Lower lobe of right lung (tissue), 2 donors: ENCODE results near the gene KRT79. TPM values are rescaled to one million over a fixed set of nuclear protein-coding genes. Genes with fewer than 3 reads are reported as not detected.

Experiments
- ATAC-seq, 2 donors: fragments of 200-7000 bp; cut with Tn5 transposase; one replicate each; pipeline ENCODE4 v1.9.1; 2020 to 2022; ENCODE audit warnings: mild to moderate bottlenecking in 2 of 2, moderate library complexity in 2 of 2
- DNase-seq: peaks from one replicate; pipeline ENCODE4 v3.0.0-alpha.2; 2020
- H3K27ac ChIP-seq: fragments of 200-600 bp; one replicate; pipeline ENCODE4 v1.8.0; 2022
- H3K27me3 ChIP-seq: fragments of 200-600 bp; one replicate; pipeline ENCODE4 v1.8.0; 2022; ENCODE audit warnings: low read depth
- H3K36me3 ChIP-seq: fragments of 200-600 bp; one replicate; pipeline ENCODE4 v1.8.0; 2022; ENCODE audit warnings: mild to moderate bottlenecking
- H3K4me1 ChIP-seq: fragments of 200-600 bp; one replicate; pipeline ENCODE4 v1.8.0; 2022
- H3K4me3 ChIP-seq: fragments of 200-600 bp; one replicate; pipeline ENCODE4 v1.8.0; 2022; ENCODE audit warnings: mild to moderate bottlenecking
- H3K9me3 ChIP-seq: fragments of 200-600 bp; one replicate; pipeline ENCODE4 v1.8.0; 2022
- intact Hi-C: fragments of 100-400 bp; cut with DNase I; formaldehyde crosslinking; loops from one replicate; pipeline ENCODE4 v1.11.0; 2022
- total RNA-seq: library from RNA; stranded (reverse); fragmentation: NEBNext Ultra II Directional; extraction: Animal tissue kit (Norgen Biotek cat#: 25700); gene quantifications from one replicate; pipeline ENCODE4 v1.2.1, GENCODE V29; 2021
- TF ChIP-seq, protein P1 (sequence below): fragments of 200-600 bp; IDR thresholded peaks from one replicate; pipeline ENCODE4 v1.8.0; 2022; ENCODE audit warnings: antibody characterized with exemption, mild to moderate bottlenecking
- donor health status: DM: no; HTN: yes; CAD: no; lungs with severe emphysema.

The KRT79 gene
- total RNA-seq, 1 donor from 2014 or later = 3.9 TPM

- DNase-seq (no peak), ATAC-seq (no peak)
- no peaks in the 10 kb centered on the region for H3K36me3 ChIP-seq
- no peak overlapping the region for H3K27ac ChIP-seq
- H3K4me1 ChIP-seq = no peaks in the 10 kb centered on the region
- H3K4me3 ChIP-seq = no peak overlapping the region
- H3K27me3 ChIP-seq = peaks cover 36% of the 10 kb centered on the region
- TF ChIP-seq, protein P1, sequence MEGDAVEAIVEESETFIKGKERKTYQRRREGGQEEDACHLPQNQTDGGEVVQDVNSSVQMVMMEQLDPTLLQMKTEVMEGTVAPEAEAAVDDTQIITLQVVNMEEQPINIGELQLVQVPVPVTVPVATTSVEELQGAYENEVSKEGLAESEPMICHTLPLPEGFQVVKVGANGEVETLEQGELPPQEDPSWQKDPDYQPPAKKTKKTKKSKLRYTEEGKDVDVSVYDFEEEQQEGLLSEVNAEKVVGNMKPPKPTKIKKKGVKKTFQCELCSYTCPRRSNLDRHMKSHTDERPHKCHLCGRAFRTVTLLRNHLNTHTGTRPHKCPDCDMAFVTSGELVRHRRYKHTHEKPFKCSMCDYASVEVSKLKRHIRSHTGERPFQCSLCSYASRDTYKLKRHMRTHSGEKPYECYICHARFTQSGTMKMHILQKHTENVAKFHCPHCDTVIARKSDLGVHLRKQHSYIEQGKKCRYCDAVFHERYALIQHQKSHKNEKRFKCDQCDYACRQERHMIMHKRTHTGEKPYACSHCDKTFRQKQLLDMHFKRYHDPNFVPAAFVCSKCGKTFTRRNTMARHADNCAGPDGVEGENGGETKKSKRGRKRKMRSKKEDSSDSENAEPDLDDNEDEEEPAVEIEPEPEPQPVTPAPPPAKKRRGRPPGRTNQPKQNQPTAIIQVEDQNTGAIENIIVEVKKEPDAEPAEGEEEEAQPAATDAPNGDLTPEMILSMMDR = no peak
- no peaks in the 10 kb centered on the region for H3K9me3 ChIP-seq
- intact Hi-C loops = no loop called here
Observed at GRCh38 chr12:52782502-52782901, 51.6 kb downstream of the KRT79 start.

- H3K9me3 ChIP-seq = no peaks in the 10 kb centered on the region
- no peaks in the 10 kb centered on the region for H3K4me1 ChIP-seq
- DNase-seq = no peak
Observed at GRCh38 chr12:52781399-52782082, 52.6 kb downstream of the KRT79 start.

GRCh38 chr12:52779914-52780313 lies 54.2 kb downstream of the KRT79 start:
- no peaks in the 10 kb centered on the region for H3K36me3 ChIP-seq
- no peaks in the 10 kb centered on the region for H3K4me1 ChIP-seq
- TF ChIP-seq, protein P1 = no peak
- H3K9me3 ChIP-seq = no peaks in the 10 kb centered on the region
- no peak overlapping the region for H3K27ac ChIP-seq
- peaks cover 35% of the 10 kb centered on the region for H3K27me3 ChIP-seq
- intact Hi-C loops = no loop called here
- ATAC-seq (no peak), DNase-seq (no peak)
- no peak overlapping the region for H3K4me3 ChIP-seq

More at GRCh38 chr12:52781399-52782082, 52.6 kb downstream of the KRT79 start:
- TF ChIP-seq, protein P1 = no peak
- Histone ChIP-seq H3K27me3 (peaks cover 43% of the 10 kb centered on the region), H3K36me3 (no peaks in the 10 kb centered on the region), H3K27ac (no peak overlapping the region), H3K4me3 (no peak overlapping the region)
- no peak for ATAC-seq
- intact Hi-C loops = no loop called here

DNA sequence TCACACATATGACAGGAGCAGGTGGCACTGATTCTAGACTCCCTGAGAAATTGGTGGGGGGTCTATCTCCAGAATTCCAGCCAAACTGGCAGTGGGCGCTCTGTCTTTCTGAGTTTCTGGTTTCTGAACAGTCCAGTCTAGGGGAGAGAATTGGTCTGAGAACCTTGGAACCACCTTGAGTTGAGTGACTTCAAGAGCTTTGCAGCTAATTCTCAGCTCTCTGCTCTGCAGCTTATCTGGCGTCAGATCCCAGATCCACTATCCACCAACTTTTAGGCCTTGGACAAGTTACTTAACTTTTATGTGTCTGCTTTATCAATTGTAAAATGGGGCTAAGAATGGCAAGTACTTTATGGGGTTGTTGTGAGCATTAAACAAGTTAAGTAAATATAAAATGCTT lies 55.3 kb downstream of the KRT79 start:
- TF ChIP-seq, protein P1 = no peak
- no peak overlapping the region for H3K4me3 ChIP-seq
- intact Hi-C loops = no loop called here
- H3K27ac ChIP-seq = no peak overlapping the region
- peaks cover 25% of the 10 kb centered on the region for H3K27me3 ChIP-seq
- ATAC-seq (no peak), DNase-seq (no peak)
- H3K36me3 ChIP-seq = no peaks in the 10 kb centered on the region
- no peaks in the 10 kb centered on the region for H3K9me3 ChIP-seq
- no peaks in the 10 kb centered on the region for H3K4me1 ChIP-seq

DNA sequence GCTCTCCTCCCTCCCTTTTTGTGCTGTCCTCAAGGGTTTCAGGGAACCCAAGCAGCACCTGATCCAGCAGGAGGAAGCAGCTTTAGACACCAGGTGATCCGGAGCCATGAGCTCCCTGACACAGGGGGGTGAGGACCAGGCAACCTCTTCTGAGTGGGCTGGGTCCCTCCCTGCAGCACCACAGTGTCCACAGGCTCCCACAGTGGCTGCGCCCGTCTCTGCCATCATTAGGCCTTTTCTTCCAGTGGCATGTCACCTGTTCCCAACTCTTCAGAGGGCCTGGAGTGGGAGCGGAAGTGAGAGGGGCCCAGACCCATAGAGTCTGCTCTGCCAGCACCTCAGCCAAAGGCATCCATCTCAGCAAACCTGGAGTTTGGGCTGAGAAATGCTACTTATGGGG lies 56.5 kb downstream of the KRT79 start:
- no peak overlapping the region for H3K4me3 ChIP-seq
- H3K9me3 ChIP-seq = no peaks in the 10 kb centered on the region
- no peaks in the 10 kb centered on the region for H3K4me1 ChIP-seq
- TF ChIP-seq, protein P1 = no peak
- ATAC-seq = no peak
- DNase-seq = no peak
- no peak overlapping the region for H3K27ac ChIP-seq
- H3K36me3 ChIP-seq = no peaks in the 10 kb centered on the region
- peaks cover 17% of the 10 kb centered on the region for H3K27me3 ChIP-seq
- intact Hi-C loops = no loop called here
